Osteocyte (in vitro differentiated cells): ENCODE results near the gene DSG2. TPM values are rescaled to one million over a fixed set of nuclear protein-coding genes. Genes with fewer than 3 reads are reported as not detected.

Source experiments
- DNase-seq: peaks from one replicate; pipeline ENCODE4 v3.0.0; 2021; ENCODE audit warnings: mixed read lengths; ENCODE audit not compliant: unreplicated experiment; ENCODE audit errors: extremely low spot score
- H3K27ac Mint-ChIP-seq: one replicate; pipeline ENCODE4 v1.8.0; 2021; ENCODE audit warnings: mild to moderate bottlenecking, mixed read lengths; ENCODE audit not compliant: unreplicated experiment
- H3K27me3 Mint-ChIP-seq: one replicate; pipeline ENCODE4 v1.8.0; 2021; ENCODE audit warnings: mixed read lengths; ENCODE audit not compliant: unreplicated experiment
- H3K36me3 Mint-ChIP-seq: one replicate; pipeline ENCODE4 v1.8.0; 2021; ENCODE audit warnings: mixed read lengths; ENCODE audit not compliant: unreplicated experiment
- H3K4me1 Mint-ChIP-seq: one replicate; pipeline ENCODE4 v1.8.0; 2021; ENCODE audit warnings: mixed read lengths; ENCODE audit not compliant: unreplicated experiment
- H3K4me3 Mint-ChIP-seq: one replicate; pipeline ENCODE4 v1.8.0; 2021; ENCODE audit warnings: mild to moderate bottlenecking, moderate library complexity, mixed read lengths; ENCODE audit not compliant: unreplicated experiment
- H3K9me3 Mint-ChIP-seq: one replicate; pipeline ENCODE4 v1.8.0; 2021; ENCODE audit warnings: mixed read lengths; ENCODE audit not compliant: unreplicated experiment
- CTCF ChIP-seq: fragments of 200-600 bp; sonication (generic); IDR thresholded peaks from 2 replicates; pipeline ENCODE4 v1.5.0; 2021; ENCODE audit warnings: antibody characterized with exemption, mild to moderate bottlenecking, moderate library complexity
- total RNA-seq: library from RNA; stranded (reverse); gene quantifications from 2 replicates; pipeline ENCODE4 v1.2.1, GENCODE V29; 2021

DSG2 gene
- total RNA-seq, 1 donor from 2014 or later = 16.6 TPM

- H3K27me3 Mint-ChIP-seq = no peaks in the 10 kb centered on the region
- H3K36me3 Mint-ChIP-seq = no peaks in the 10 kb centered on the region
- H3K4me3 Mint-ChIP-seq = no peak overlapping the region
- no peak for TF ChIP-seq CTCF
- no peak overlapping the region for H3K27ac Mint-ChIP-seq
- H3K4me1 Mint-ChIP-seq = peaks cover 3% of the 10 kb centered on the region
- H3K9me3 Mint-ChIP-seq = no peaks in the 10 kb centered on the region
- DNase-seq = no peak
These were observed 83.7 kb downstream of the DSG2 start for GRCh38 chr18:31581498-31582197.

- no peak for DNase-seq
- no peaks in the 10 kb centered on the region for H3K36me3 Mint-ChIP-seq
- no peak for TF ChIP-seq CTCF
- peaks cover 3% of the 10 kb centered on the region for H3K4me1 Mint-ChIP-seq
- H3K27ac Mint-ChIP-seq = no peak overlapping the region
- H3K9me3 Mint-ChIP-seq = no peaks in the 10 kb centered on the region
- H3K4me3 Mint-ChIP-seq = no peak overlapping the region
- H3K27me3 Mint-ChIP-seq = no peaks in the 10 kb centered on the region
These were observed 85.3 kb downstream of the DSG2 start for GRCh38 chr18:31583185-31583854.

DNA sequence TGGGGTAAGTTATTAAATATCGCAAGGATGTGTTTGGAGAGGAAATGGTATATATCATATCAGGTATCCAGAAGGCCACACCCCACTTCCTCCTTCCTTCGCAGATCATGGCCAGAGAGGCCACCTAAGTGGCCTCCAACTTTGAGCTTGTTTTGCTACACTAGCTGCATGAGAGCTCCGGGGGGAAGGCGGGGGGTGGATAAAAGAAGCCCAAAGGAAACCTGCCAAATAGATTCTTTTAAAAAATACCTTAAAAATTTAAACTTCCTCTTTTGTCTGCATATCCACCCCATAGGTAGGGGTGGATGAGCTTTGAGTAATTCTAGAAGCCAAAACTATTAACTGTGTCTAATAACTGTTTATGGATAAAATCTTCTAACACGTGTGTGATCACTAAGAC lies 88.0 kb downstream of the DSG2 start:
- Mint-ChIP-seq H3K9me3 (no peaks in the 10 kb centered on the region), H3K27ac (no peak overlapping the region), H3K27me3 (no peaks in the 10 kb centered on the region), H3K4me1 (peaks cover 9% of the 10 kb centered on the region), H3K4me3 (no peak overlapping the region), H3K36me3 (no peaks in the 10 kb centered on the region)
- no peak for DNase-seq
- no peak for TF ChIP-seq CTCF

DNA sequence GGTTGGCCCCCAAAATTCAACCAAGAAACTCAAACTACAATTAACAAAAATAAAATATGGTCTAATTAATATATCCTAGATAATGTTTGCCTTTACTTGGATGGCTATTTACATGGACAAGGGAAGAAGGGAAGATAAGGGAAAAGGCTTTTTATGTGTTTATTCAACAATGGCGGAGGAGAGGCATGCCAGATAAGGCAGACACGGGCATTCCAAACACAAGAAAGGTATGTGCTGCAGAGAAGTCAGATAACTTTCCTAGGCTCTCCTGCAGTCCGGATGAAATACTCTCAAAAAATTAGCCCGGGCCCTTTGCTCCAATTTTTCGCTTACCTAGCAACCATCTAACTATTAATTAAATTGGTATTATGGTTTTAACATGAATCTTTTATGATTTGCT lies 88.6 kb downstream of the DSG2 start:
- Mint-ChIP-seq H3K4me1 (peaks cover 14% of the 10 kb centered on the region), H3K27ac (no peak overlapping the region), H3K4me3 (no peak overlapping the region), H3K36me3 (no peaks in the 10 kb centered on the region), H3K27me3 (no peaks in the 10 kb centered on the region), H3K9me3 (no peaks in the 10 kb centered on the region)
- DNase-seq = no peak
- TF ChIP-seq CTCF = no peak

DNA sequence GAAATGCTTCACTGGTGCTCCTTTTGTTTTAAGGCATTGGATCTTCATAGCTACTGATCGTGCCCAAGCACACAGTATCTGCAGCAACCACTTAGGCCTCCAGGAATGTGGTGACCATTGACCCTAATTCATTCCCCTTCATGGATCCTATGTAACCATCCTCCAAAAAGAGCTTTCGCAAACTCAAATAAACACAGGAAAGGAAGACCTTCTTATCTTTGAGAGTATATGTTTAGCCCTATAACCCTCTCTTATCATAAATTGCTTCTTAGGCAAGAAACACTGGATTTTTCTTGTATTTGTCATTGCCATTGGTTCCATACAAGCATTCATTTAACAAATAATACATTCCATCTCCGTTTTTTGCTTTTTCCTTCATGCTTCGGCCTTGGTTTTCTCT lies 89.6 kb downstream of the DSG2 start:
- Mint-ChIP-seq H3K9me3 (no peaks in the 10 kb centered on the region), H3K27me3 (no peaks in the 10 kb centered on the region), H3K36me3 (no peaks in the 10 kb centered on the region), H3K4me3 (no peak overlapping the region), H3K27ac (no peak overlapping the region), H3K4me1 (peaks cover 12% of the 10 kb centered on the region)
- no peak for DNase-seq
- TF ChIP-seq CTCF = no peak
